Measurements from ENCODE around the gene COX8C.
A peak's percentile ranks its signal among the peaks of the same experiment; 100 is the strongest.

COX8C gene

DNA sequence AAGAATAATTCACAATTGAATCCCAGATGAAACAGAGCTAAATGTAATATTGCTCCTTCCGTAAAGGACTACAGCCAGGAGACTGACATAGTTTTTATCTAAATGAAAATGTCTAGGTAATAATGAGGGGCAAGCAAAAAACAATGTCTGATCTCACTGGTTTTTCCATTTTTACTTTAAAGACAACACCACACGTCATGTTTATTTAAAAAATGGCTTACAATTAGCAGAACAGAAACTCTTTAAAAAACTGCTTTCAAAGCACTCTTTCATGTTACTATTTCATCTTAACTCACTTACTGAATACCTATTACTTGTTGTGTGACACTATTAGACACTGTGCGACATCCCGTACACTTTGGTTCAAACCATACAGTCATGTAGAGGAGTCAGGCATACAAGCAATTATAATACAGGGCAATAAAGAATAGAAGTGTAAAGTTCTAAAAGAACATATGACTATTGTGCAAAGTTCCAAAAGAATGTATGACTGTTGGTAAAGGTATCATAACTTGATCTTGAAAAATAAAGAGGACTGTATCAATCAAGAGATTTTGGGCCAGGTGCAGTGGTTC is 23.3 kb upstream of the COX8C start:
- no peaks in the 10 kb centered on the region for H3K9me3 ChIP-seq (ENCODE audit: insufficient read depth, low read depth, low read length)
- no peak overlapping the region for H3K9ac ChIP-seq (ENCODE audit: low read depth, low read length)
- no peaks in the 10 kb centered on the region for H3K27me3 ChIP-seq (ENCODE audit: insufficient read depth, low read length)
- H3K36me3 ChIP-seq (ENCODE audit: insufficient read depth, low read length) = peaks cover 10% of the 10 kb centered on the region
- H3K4me1 ChIP-seq (ENCODE audit: insufficient read depth, low read length) = peaks cover 21% of the 10 kb centered on the region
- no peak overlapping the region for H3K27ac ChIP-seq (ENCODE audit: low read depth, low read length)
- no peak overlapping the region for H3K4me3 ChIP-seq (ENCODE audit: low read length)
- 95% methylated on average over 4 of the region's 4 CpGs for WGBS

- H3K27me3 ChIP-seq (ENCODE audit: insufficient read depth, low read length) = no peaks in the 10 kb centered on the region
- H3K9me3 ChIP-seq (ENCODE audit: insufficient read depth, low read depth, low read length) = no peaks in the 10 kb centered on the region
- H3K4me3 ChIP-seq (ENCODE audit: low read length) = no peak overlapping the region
- no peak overlapping the region for H3K9ac ChIP-seq (ENCODE audit: low read depth, low read length)
- H3K27ac ChIP-seq (ENCODE audit: low read depth, low read length) = no peak overlapping the region
- H3K36me3 ChIP-seq (ENCODE audit: insufficient read depth, low read length) = peaks cover 10% of the 10 kb centered on the region
- whole genome bisulfite sequencing = 94% methylated on average over 5 of the region's 5 CpGs
- peaks cover 16% of the 10 kb centered on the region for H3K4me1 ChIP-seq (ENCODE audit: insufficient read depth, low read length)
Observed at GRCh38 chr14:93326196-93326595, 20.8 kb upstream of the COX8C start.

GRCh38 chr14:93328546-93328945 is 18.4 kb upstream of the COX8C start:
- Histone ChIP-seq H3K36me3 (ENCODE audit: insufficient read depth, low read length) (peaks cover 10% of the 10 kb centered on the region), H3K27me3 (ENCODE audit: insufficient read depth, low read length) (no peaks in the 10 kb centered on the region), H3K27ac (ENCODE audit: low read depth, low read length) (no peak overlapping the region), H3K9me3 (ENCODE audit: insufficient read depth, low read depth, low read length) (no peaks in the 10 kb centered on the region), H3K9ac (ENCODE audit: low read depth, low read length) (no peak overlapping the region), H3K4me3 (ENCODE audit: low read length) (no peak overlapping the region), H3K4me1 (ENCODE audit: insufficient read depth, low read length) (peaks cover 19% of the 10 kb centered on the region)
- WGBS = 99% methylated on average over 5 of the region's 6 CpGs

GRCh38 chr14:93329965-93330608 is 16.9 kb upstream of the COX8C start:
- Histone ChIP-seq H3K27me3 (ENCODE audit: insufficient read depth, low read length) (no peaks in the 10 kb centered on the region), H3K4me3 (ENCODE audit: low read length) (no peak overlapping the region), H3K9me3 (ENCODE audit: insufficient read depth, low read depth, low read length) (no peaks in the 10 kb centered on the region), H3K36me3 (ENCODE audit: insufficient read depth, low read length) (no peaks in the 10 kb centered on the region), H3K9ac (ENCODE audit: low read depth, low read length) (no peak overlapping the region), H3K4me1 (ENCODE audit: insufficient read depth, low read length) (peaks cover 34% of the 10 kb centered on the region), H3K27ac (ENCODE audit: low read depth, low read length) (no peak overlapping the region)
- WGBS = 81% methylated on average over 5 of the region's 5 CpGs

DNA sequence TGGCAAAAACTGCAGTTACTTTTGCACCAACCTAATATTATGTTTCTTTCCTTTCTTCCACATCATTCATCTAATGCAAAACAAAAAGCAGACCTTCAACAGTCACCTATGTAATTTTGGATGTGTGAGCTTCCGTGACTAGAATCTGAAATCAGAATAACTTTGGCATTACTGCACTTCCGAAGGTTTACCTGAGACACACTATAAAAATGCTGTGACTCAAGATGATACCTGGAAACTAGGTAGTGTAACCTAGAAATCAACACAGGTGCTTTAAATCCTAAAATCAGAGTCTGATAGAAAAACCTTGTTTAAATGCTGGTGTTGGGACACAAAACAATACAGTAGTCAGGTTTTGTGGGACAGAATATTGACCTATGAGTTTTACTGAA is 16.4 kb upstream of the COX8C start:
- H3K4me1 ChIP-seq (ENCODE audit: insufficient read depth, low read length) = peaks cover 38% of the 10 kb centered on the region
- no peak overlapping the region for H3K9ac ChIP-seq (ENCODE audit: low read depth, low read length)
- H3K36me3 ChIP-seq (ENCODE audit: insufficient read depth, low read length) = no peaks in the 10 kb centered on the region
- WGBS = 88% methylated on average over 2 of the region's 2 CpGs
- no peak overlapping the region for H3K27ac ChIP-seq (ENCODE audit: low read depth, low read length)
- H3K4me3 ChIP-seq (ENCODE audit: low read length) = 0 out of 2 replicates have a peak overlapping the region, but pooled peaks have one; percentile 72
- no peaks in the 10 kb centered on the region for H3K9me3 ChIP-seq (ENCODE audit: insufficient read depth, low read depth, low read length)
- H3K27me3 ChIP-seq (ENCODE audit: insufficient read depth, low read length) = no peaks in the 10 kb centered on the region

- WGBS = 60% methylated on average over 16 of the region's 17 CpGs
- H3K9me3 ChIP-seq (ENCODE audit: insufficient read depth, low read depth, low read length) = no peaks in the 10 kb centered on the region
- peaks cover 38% of the 10 kb centered on the region for H3K4me1 ChIP-seq (ENCODE audit: insufficient read depth, low read length)
- H3K27me3 ChIP-seq (ENCODE audit: insufficient read depth, low read length) = no peaks in the 10 kb centered on the region
- peak overlapping the region; percentile 72 for H3K4me3 ChIP-seq (ENCODE audit: low read length)
- H3K9ac ChIP-seq (ENCODE audit: low read depth, low read length) = no peak overlapping the region
- no peaks in the 10 kb centered on the region for H3K36me3 ChIP-seq (ENCODE audit: insufficient read depth, low read length)
- H3K27ac ChIP-seq (ENCODE audit: low read depth, low read length) = no peak overlapping the region
Observed at GRCh38 chr14:93331002-93331727, 15.8 kb upstream of the COX8C start.

DNA sequence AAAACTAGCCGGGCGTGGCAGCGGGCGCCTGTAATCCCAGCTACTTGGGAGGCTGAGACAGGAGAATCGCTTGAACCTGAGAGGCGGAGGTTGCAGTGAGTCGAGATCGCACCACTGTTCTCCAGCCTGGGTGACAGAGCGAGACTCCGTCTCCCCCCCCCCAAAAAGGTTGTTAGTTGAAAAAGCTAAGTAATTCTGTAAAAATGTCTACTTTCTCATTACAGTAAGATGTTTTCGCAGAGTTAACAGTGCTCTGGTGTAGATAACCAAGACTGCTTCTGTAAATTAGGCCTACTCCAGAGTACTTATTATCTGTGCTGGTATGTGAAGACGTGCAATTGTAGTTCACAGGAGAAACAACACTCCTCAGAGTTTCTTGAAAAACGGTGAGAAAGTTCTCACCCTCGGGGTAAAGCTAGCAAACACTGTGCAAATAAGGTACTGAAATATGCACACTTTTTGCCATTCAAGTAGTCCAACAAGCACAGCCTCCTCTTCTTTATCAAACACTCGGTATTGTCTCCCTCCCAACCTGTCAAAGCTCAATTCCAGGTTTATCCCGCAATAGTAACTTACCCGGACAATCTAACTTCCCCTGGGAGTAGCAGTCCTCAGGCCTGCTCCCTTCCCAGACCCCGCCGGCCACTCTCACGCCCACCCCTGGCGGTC is 15.1 kb upstream of the COX8C start:
- 25% methylated on average over 19 of the region's 21 CpGs for WGBS
- H3K27ac ChIP-seq (ENCODE audit: low read depth, low read length) = peak overlapping the region; percentile 84; the same call in 1 of the 2 replicates
- peaks cover 38% of the 10 kb centered on the region for H3K4me1 ChIP-seq (ENCODE audit: insufficient read depth, low read length)
- H3K9me3 ChIP-seq (ENCODE audit: insufficient read depth, low read depth, low read length) = peaks cover 4% of the 10 kb centered on the region
- no peaks in the 10 kb centered on the region for H3K36me3 ChIP-seq (ENCODE audit: insufficient read depth, low read length)
- H3K4me3 ChIP-seq (ENCODE audit: low read length) = peak overlapping the region; percentile 72
- no peaks in the 10 kb centered on the region for H3K27me3 ChIP-seq (ENCODE audit: insufficient read depth, low read length)
- peak overlapping the region; percentile 86 for H3K9ac ChIP-seq (ENCODE audit: low read depth, low read length)

DNA sequence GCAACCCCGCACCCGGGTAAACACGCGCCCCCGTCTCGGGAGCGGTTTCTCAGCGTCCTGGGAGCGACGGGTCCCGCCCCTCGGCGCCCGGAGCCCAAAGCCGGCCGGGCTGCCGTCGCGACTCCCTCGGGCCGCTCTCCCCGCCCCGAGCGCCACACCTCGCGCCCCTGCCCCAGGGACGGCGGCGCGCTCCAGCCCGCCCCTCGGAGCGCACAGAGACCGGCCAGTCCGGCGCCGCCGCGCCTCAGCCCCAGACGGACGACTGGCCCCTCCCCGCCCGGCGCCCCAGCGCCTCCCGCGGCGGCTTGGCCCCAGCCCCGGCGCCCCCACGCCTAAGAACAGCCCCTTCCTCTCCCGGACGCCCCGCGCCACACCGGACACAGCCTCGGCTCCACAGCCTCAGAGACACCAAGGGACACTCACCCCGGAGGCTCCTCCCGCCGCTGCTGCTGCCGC is 14.6 kb upstream of the COX8C start:
- Histone ChIP-seq H3K4me3 (ENCODE audit: low read length) (peak overlapping the region; percentile 72), H3K9ac (ENCODE audit: low read depth, low read length) (peak overlapping the region; percentile 86), H3K9me3 (ENCODE audit: insufficient read depth, low read depth, low read length) (peaks cover 10% of the 10 kb centered on the region), H3K36me3 (ENCODE audit: insufficient read depth, low read length) (no peaks in the 10 kb centered on the region), H3K27ac (ENCODE audit: low read depth, low read length) (peak overlapping the region; percentile 84), H3K27me3 (ENCODE audit: insufficient read depth, low read length) (no peaks in the 10 kb centered on the region), H3K4me1 (ENCODE audit: insufficient read depth, low read length) (peaks cover 38% of the 10 kb centered on the region)
- under 1% methylated on average over 61 of the region's 61 CpGs for WGBS

DNA sequence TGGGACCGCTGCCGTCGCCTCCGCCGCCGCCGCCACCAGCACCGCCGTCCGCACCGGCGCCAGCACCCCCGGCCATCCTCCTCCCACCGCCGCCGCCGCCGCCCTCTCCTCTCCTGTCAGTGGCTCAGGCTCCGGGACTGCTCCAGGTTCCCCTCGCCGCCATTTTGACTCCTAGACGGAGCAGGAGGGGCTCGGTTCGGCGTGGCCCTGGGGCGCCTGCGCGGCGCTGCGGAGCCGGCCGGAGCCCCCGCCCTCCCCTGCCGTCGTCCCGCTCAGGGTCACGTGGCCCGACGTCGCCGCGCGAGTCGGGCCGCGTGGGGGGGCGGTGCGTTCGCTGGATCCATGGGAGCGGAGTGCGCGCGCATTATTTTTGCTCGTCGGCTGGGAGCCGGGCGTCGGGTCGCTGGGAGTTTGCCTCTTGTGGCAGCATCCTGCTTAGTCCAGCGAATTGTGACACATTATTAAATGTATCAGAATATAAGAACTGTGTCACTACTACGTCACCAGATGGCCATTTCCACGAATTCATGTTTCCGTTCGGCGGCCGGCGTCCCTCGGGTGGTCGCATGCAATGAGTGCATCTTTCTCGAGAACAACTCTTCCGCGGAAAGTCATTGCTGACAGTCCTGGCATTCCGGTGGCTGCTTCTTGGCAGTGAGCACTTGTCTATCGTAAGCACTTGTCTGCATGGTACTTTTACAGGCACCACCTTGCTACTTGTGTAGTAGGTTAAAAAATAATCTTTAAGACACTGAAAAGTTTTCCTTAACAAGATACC is 13.9 kb upstream of the COX8C start, which contains the start of gene BTBD7:
Gene BTBD7, minus strand, starts transcription at position 184 of the 778 bp plus-strand sequence. CDS start 36,985 bp downstream, outside the sequence.
- peaks cover 13% of the 10 kb centered on the region for H3K9me3 ChIP-seq (ENCODE audit: insufficient read depth, low read depth, low read length)
- H3K4me3 ChIP-seq (ENCODE audit: low read length) = peak within 1 kb of the TSS; percentile 72
- H3K4me1 ChIP-seq (ENCODE audit: insufficient read depth, low read length) = peaks cover 38% of the 10 kb centered on the region
- no peaks in the 10 kb centered on the region for H3K27me3 ChIP-seq (ENCODE audit: insufficient read depth, low read length)
- no peaks in the 10 kb centered on the region for H3K36me3 ChIP-seq (ENCODE audit: insufficient read depth, low read length)
- peak within 1 kb of the TSS; percentile 86 for H3K9ac ChIP-seq (ENCODE audit: low read depth, low read length)
- H3K27ac ChIP-seq (ENCODE audit: low read depth, low read length) = peak within 1 kb of the TSS; percentile 84
- WGBS = under 1% methylated on average over 74 of the region's 74 CpGs

GRCh38 chr14:93333631-93334103 is 13.3 kb upstream of the COX8C start:
- H3K4me3 ChIP-seq (ENCODE audit: low read length) = peak overlapping the region; percentile 72
- peak overlapping the region; percentile 46; the same call in 1 of the 2 replicates for H3K27ac ChIP-seq (ENCODE audit: low read depth, low read length)
- no peaks in the 10 kb centered on the region for H3K36me3 ChIP-seq (ENCODE audit: insufficient read depth, low read length)
- 24% methylated on average over 7 of the region's 7 CpGs for WGBS
- H3K27me3 ChIP-seq (ENCODE audit: insufficient read depth, low read length) = no peaks in the 10 kb centered on the region
- H3K9me3 ChIP-seq (ENCODE audit: insufficient read depth, low read depth, low read length) = peaks cover 13% of the 10 kb centered on the region
- peak overlapping the region; percentile 71 for H3K9ac ChIP-seq (ENCODE audit: low read depth, low read length)
- H3K4me1 ChIP-seq (ENCODE audit: insufficient read depth, low read length) = peaks cover 38% of the 10 kb centered on the region

Measured in HUES64 (cell line).